Muscle layer of colon (tissue), 2 donors: Measurements from ENCODE around the gene SYCE3.
A peak's percentile ranks its signal among the peaks of the same experiment; 100 is the strongest.

Experiments used
- H3K27ac ChIP-seq: one replicate; pipeline ENCODE4 v1.7.0; 2013; ENCODE audit warnings: low read depth, mild to moderate bottlenecking, low read length, moderate library complexity
- H3K27me3 ChIP-seq, 2 donors: one replicate each; pipeline ENCODE4 v1.7.0; 2013; ENCODE audit warnings: low read length in 2 of 2, mild to moderate bottlenecking in 2 of 2; ENCODE audit not compliant: insufficient read depth in 2 of 2, control insufficient read depth in 1 of 2
- H3K36me3 ChIP-seq: one replicate; pipeline ENCODE4 v1.7.0; 2013; ENCODE audit warnings: mild to moderate bottlenecking, low read length; ENCODE audit not compliant: insufficient read depth
- H3K4me1 ChIP-seq: one replicate; pipeline ENCODE4 v1.7.0; 2013; ENCODE audit warnings: mild to moderate bottlenecking, low read length; ENCODE audit not compliant: insufficient read depth
- H3K4me3 ChIP-seq, 2 donors: one replicate each; pipeline ENCODE4 v1.7.0; 2013; ENCODE audit warnings: low read length in 2 of 2, low read depth in 1 of 2, mild to moderate bottlenecking in 1 of 2, moderate library complexity in 1 of 2
- H3K9ac ChIP-seq: one replicate; pipeline ENCODE4 v1.7.0; 2013; ENCODE audit warnings: low read length
- H3K9me3 ChIP-seq: one replicate; pipeline ENCODE4 v1.7.0; 2013; ENCODE audit warnings: mild to moderate bottlenecking, low read length
- donor health status: abdominal sarcoma.
- donor health status: Adenocarcinoma of cecum.

Gene SYCE3

GRCh38 chr22:50581031-50581949 lies 18.6 kb upstream of the SYCE3 start:
- H3K4me3 ChIP-seq: peak overlapping the region; percentile 79 to 95
- peaks cover 4% of the 10 kb centered on the region for H3K36me3 ChIP-seq
- H3K27me3 ChIP-seq: peaks cover 0 to 15% of the 10 kb centered on the region in 2 donors
- H3K27ac ChIP-seq: no peak overlapping the region
- peak overlapping the region; percentile 67 for H3K9ac ChIP-seq
- peaks cover 26% of the 10 kb centered on the region for H3K4me1 ChIP-seq
- H3K9me3 ChIP-seq: no peaks in the 10 kb centered on the region

- H3K9ac ChIP-seq: no peak overlapping the region
- no peak overlapping the region for H3K27ac ChIP-seq
- H3K27me3 ChIP-seq: peaks cover 0 to 15% of the 10 kb centered on the region in 2 donors
- peaks cover 26% of the 10 kb centered on the region for H3K4me1 ChIP-seq
- no peak overlapping the region for H3K4me3 ChIP-seq
- peaks cover 4% of the 10 kb centered on the region for H3K36me3 ChIP-seq
- H3K9me3 ChIP-seq: no peaks in the 10 kb centered on the region
Observed at GRCh38 chr22:50579752-50580151, 17.0 kb upstream of the SYCE3 start.

- no peaks in the 10 kb centered on the region for H3K9me3 ChIP-seq
- H3K27ac ChIP-seq: no peak overlapping the region
- peaks cover 0 to 15% of the 10 kb centered on the region in 2 donors for H3K27me3 ChIP-seq
- H3K4me3 ChIP-seq: no peak overlapping the region
- H3K4me1 ChIP-seq: peaks cover 24% of the 10 kb centered on the region
- H3K9ac ChIP-seq: no peak overlapping the region
- peaks cover 4% of the 10 kb centered on the region for H3K36me3 ChIP-seq
Observed at GRCh38 chr22:50578776-50579310, 16.1 kb upstream of the SYCE3 start.

- Histone ChIP-seq H3K9ac (no peak within 1 kb of the TSS), H3K4me3 (no peak within 1 kb of the TSS), H3K36me3 (peaks cover 4% of the 10 kb centered on the region), H3K4me1 (peaks cover 18% of the 10 kb centered on the region), H3K27ac (no peak within 1 kb of the TSS), H3K27me3 (peaks cover 0 to 15% of the 10 kb centered on the region in 2 donors), H3K9me3 (no peaks in the 10 kb centered on the region)
Observed at GRCh38 chr22:50577987-50578775, 15.5 kb upstream of the SYCE3 start, which contains the start of gene CPT1B. TSS of gene CPT1B (minus strand) at chr22:50578427. CDS start at chr22:50577915, 512 bp downstream.

- Histone ChIP-seq H3K36me3 (peaks cover 4% of the 10 kb centered on the region), H3K27me3 (peaks cover 0 to 15% of the 10 kb centered on the region in 2 donors), H3K9ac (no peak overlapping the region), H3K4me1 (peaks cover 18% of the 10 kb centered on the region), H3K27ac (no peak overlapping the region), H3K4me3 (no peak overlapping the region), H3K9me3 (no peaks in the 10 kb centered on the region)
Observed at GRCh38 chr22:50577697-50577986, 14.9 kb upstream of the SYCE3 start.

- H3K27me3 ChIP-seq: peaks cover 0 to 15% of the 10 kb centered on the region in 2 donors
- no peak overlapping the region for H3K27ac ChIP-seq
- peaks cover 4% of the 10 kb centered on the region for H3K36me3 ChIP-seq
- peaks cover 18% of the 10 kb centered on the region for H3K4me1 ChIP-seq
- H3K9ac ChIP-seq: no peak overlapping the region
- no peak overlapping the region for H3K4me3 ChIP-seq
- no peaks in the 10 kb centered on the region for H3K9me3 ChIP-seq
Observed at GRCh38 chr22:50576806-50577696, 14.3 kb upstream of the SYCE3 start.

GRCh38 chr22:50576070-50576469 lies 13.4 kb upstream of the SYCE3 start:
- Histone ChIP-seq H3K9me3 (no peaks in the 10 kb centered on the region), H3K9ac (no peak overlapping the region), H3K4me1 (peaks cover 9% of the 10 kb centered on the region), H3K4me3 (no peak overlapping the region), H3K27me3 (peaks cover 0 to 15% of the 10 kb centered on the region in 2 donors), H3K36me3 (peaks cover 4% of the 10 kb centered on the region), H3K27ac (no peak overlapping the region)

- Histone ChIP-seq H3K9me3 (no peaks in the 10 kb centered on the region), H3K4me3 (no peak overlapping the region), H3K27me3 (peaks cover 0 to 15% of the 10 kb centered on the region in 2 donors), H3K9ac (no peak overlapping the region), H3K27ac (no peak overlapping the region), H3K4me1 (peaks cover 8% of the 10 kb centered on the region), H3K36me3 (peaks cover 3% of the 10 kb centered on the region)
Observed at GRCh38 chr22:50575426-50575941, 12.8 kb upstream of the SYCE3 start.

GRCh38 chr22:50574383-50574755 lies 11.7 kb upstream of the SYCE3 start:
- H3K4me3 ChIP-seq: no peak overlapping the region
- no peak overlapping the region for H3K9ac ChIP-seq
- H3K4me1 ChIP-seq: peaks cover 8% of the 10 kb centered on the region
- H3K27me3 ChIP-seq: peaks cover 0 to 15% of the 10 kb centered on the region in 2 donors
- H3K9me3 ChIP-seq: no peaks in the 10 kb centered on the region
- H3K36me3 ChIP-seq: no peaks in the 10 kb centered on the region
- H3K27ac ChIP-seq: no peak overlapping the region

GRCh38 chr22:50573491-50574382 lies 11.0 kb upstream of the SYCE3 start:
- Histone ChIP-seq H3K27ac (no peak overlapping the region), H3K4me3 (no peak overlapping the region), H3K9ac (no peak overlapping the region), H3K9me3 (no peaks in the 10 kb centered on the region), H3K36me3 (no peaks in the 10 kb centered on the region), H3K4me1 (peaks cover 7% of the 10 kb centered on the region), H3K27me3 (peaks cover 0 to 15% of the 10 kb centered on the region in 2 donors)
